Stimulated activated CD8-positive, alpha-beta memory T cell treated with anti-CD3 and anti-CD28 coated beads, Interleukin-7, amount 100 ng/mL, for 24 hours (primary cell): Measurements from ENCODE around the gene SPATA2L.
A peak's percentile ranks its signal among the peaks of the same experiment; 100 is the strongest.
"Not testable (repeated sequence)": the region's sequence is repeated elsewhere in the genome, so short reads cannot be mapped to it uniquely, and the experiment has no call there.

ENCODE experiments used
- DNase-seq: peaks from one replicate; pipeline ENCODE4 v3.0.0-alpha.2; 2020; ENCODE audit warnings: low read depth

The SPATA2L gene

DNA sequence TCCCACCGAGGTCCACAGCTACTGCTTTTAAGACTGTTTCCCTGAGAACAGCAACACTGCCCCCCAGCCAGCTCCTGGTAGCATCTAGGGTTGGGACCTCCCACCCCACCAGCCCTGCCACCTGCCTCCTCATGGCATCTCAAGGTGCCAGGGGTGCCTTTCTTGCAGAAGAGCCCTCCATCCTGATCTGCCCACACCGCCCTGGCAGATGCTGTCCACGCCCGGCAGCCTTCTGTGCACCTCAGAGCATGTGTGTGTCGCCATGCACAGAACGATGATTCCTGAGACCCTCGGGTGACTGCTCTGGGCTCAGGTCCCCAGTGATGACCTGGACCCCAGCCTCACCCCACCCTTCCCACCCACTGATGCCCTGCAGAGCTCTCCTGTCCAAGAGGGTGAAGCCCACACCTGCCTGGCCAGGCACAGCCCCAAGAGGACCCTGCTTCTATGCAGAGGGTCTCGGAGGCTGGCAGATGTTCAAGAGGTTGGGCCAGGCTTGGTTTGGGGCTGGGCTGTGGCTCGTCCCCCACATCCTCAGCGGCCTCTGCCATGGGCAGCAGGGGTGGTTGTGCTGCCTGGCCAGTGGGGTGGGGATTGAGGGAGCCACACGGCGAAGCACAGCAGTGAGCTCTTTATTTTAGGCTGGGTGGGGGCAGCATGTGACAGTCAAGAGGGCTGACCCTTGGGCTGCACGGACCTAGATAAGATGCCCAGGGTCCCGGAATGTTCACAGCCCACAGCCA lies 5.2 kb upstream of the SPATA2L start:
- DNase-seq: no peak

DNA sequence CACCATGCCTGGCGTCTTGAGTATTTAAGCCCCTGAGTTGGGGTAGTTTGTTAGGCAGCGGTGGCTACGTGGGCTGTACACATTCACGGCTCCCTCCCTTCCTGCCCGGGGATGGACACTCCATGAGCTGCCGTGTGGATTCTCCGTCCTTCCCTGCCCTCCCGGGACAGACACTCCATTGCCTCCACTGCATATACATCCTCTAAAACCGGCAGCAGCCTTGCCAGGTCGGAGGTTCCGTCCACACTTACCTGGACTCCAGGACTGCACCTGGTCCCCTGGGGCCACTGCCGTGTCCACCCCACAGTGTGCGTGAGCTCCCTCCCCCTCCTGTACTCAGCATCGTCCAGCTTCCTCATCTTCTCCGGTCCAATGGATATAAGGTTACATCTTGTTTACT lies 3.5 kb upstream of the SPATA2L start:
- DNase-seq: no peak

DNA sequence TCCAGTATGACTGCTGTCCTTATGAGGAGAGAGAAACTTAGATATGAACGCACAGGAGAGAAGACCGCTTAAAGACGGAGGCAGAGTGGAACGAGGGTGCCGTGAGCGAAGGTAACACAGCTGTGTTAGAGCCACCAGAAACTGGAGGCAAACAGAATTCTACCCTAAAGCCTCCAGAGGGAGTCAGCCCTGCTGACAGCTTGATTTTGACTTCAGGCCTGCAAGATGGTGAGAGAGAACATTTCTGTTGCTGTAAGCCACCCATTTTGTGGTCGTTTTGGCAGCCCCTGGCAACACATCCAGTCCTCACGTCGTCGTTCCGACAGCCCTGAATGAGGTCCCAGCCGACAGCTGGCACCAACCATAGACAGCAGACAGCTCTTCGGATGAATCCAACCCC lies 2.8 kb upstream of the SPATA2L start:
- no peak for DNase-seq

DNA sequence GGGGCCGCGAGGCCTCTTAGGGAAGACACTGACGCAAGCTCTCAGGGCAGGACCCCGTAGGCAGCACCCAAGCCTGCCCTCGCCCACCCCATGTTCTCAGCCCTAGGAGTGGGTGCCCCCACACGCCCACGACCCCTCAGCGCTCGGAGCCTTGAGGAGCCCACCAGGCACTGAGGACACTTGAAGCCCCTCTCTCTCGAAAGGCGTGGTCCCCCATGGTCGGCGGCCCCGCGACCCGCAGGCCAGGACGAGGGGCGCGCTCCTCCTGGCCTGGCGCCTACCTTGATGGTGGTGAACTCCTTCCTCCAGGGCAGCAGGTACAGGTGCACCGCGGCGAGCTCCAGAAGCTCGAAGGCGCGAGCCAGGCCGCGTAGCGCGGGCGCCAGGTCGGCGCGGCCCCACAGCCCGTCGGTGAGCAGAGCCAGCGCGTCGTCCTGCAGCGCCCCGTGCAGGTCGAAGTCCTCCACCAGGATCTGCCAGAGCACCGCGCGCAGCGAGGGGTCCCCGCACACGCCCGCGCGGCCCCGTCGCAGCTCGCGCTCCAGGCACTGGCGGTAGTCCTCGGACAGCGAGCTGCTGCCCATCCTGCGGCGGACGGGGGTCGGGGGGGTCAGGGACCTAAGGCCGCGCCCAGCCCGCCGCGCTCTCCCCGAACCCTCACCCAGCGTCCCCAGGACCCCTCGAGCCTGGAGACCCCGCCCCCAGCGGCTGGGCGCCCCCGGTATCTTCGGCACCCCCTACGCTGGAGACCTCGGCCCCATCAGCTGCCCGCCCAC lies 668 bp downstream of the SPATA2L start:
- no peak for DNase-seq

DNA sequence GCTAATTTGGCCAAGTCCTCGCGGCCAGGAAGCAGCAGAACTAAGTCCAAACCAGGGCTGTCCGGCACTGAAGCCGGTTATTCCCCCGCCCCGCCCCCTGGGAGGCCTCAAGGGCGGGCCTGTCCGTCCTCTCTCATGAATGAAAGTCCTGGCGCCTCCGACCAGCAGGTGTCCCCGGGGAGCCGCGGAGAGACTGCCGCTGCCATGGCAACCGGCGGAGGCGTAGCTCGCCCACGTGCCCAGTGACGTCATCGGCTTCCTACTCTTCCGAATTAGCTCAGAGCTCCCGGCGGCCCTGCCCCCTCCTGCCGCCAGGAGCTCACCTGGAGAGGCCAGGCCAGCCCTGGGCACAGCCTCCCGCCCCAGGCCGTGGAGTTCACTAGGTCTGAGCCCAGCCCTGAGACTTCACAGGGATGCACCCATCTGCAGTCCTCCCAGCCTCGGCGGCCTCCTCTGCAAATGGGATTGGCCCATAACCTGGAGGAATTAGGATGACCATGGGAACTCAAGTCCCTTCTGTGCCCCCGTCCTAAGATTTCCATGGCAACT lies 1.3 kb downstream of the SPATA2L start:
- DNase-seq: peak; percentile 94

DNA sequence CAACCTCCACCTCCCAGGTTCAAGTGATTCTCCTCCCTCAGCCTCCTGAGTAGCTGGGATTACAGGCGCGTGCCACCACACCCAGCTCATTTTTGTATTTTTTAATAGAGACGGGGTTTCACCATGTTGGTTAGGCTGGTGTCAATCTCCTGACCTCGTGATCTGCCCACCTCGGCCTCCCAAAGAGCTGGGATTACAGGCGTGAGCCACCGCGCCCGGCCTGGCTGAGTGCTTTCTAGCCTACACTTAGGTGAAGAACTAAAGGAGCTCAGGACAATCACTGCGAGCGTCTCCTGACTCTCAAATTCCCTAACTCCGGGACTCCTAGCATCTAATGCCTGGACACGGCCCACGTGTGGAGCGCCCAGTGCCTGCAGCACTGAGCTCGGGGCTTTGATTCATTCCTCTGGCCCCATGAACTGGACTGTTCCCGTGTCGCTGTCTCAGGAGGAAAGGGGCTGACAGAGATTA lies 1.8 kb downstream of the SPATA2L start:
- DNase-seq: not testable (repeated sequence)

DNA sequence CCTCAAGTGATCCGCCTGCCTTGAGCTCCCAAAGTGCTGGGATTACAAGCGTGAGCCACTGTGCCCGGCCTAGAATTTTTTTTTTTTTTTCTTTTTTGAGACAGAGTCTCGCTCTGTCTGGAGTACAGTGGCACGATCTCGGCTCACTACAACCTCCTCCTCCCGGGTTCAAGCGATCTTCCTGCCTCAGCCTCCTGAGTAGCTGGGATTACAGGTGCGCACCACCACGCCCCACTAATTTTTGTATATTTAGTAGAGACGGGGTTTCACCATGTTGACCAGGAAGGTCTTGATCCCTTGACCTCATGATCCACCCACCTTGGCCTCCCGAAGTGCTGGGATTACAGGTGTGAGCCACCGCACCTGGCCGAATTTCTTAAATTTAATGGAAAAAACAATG lies 2.8 kb downstream of the SPATA2L start:
- not testable (repeated sequence) for DNase-seq

DNA sequence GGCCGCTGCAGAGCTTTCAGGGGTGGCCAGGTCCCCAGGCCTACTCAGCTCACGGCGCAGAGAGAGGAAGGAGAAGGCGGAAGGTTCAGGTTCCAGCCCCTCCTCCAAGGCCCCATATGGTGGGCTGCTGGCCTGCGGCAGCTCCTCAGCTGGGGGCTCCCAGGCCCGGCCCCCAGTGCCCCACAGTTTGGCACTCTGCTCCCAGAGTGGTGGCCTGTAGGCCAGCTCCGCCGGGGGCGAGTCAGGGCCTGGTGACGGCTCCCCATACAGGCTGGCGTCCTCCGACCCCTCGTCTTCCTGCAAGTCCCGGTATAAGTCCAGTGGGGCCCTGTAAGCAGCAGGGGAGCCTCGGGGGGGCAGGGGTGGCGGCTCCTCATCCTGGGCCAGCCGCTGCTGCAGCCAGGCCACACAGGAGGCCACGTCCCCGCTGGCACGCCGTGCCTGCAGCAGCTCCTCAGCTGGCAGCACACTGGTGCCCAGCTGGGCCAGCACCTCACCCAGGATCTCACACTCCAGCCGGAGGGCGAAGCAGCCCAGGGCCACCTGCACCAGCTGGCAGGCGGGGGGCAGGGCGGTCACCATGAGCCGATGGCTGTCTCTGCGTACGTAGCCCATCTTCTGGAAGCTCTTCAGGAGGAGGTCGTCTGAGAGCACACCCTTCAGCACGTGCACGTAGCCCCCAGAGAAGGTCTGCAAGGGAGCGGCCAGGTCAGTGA lies 3.7 kb downstream of the SPATA2L start:
- no peak for DNase-seq

DNA sequence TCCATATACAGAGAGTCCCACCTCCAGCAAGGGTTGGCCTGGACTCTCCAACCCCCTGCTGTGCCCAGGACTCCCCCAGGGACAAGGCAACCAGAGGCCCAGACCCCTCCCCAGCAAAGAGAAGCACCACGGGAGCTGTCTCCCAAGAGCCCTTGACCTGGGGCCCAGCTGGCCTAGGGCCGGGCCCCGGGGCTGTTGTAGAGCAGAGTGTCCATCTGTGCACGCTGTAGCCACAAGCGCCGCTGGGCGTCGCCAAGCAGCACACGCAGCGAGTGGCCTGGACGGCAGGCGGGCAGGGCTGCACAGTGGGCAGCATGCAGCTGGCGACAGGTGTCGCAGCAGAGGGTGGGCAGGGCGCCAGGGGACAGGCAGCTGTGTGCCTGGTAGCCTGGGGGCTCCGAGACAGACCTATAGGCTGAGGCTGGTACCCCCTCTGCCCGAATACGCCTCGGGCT lies 4.3 kb downstream of the SPATA2L start:
- no peak for DNase-seq

DNA sequence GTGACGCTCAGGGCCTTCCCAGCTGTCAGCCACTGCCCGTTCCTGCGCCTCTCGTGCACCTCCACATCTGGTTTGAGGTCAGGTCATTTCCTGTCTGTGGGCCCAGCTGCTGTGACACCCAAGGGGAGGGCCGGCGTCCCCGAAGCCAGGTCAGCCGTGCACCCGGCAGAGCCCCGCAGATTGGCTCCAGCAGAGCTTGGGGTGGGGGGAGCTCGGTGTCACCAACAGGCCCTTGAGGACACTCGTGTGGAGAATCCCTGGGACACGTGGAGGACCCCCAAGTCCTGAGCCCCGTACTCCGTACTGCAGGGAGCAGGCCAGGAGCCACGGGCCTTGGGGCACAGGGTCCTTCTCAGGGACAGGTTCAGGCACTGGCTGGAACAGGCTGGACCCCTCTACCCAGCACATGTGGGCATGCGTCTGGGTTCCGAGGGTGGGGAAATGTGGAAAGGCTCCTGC lies 4.8 kb downstream of the SPATA2L start:
- no peak for DNase-seq

DNA sequence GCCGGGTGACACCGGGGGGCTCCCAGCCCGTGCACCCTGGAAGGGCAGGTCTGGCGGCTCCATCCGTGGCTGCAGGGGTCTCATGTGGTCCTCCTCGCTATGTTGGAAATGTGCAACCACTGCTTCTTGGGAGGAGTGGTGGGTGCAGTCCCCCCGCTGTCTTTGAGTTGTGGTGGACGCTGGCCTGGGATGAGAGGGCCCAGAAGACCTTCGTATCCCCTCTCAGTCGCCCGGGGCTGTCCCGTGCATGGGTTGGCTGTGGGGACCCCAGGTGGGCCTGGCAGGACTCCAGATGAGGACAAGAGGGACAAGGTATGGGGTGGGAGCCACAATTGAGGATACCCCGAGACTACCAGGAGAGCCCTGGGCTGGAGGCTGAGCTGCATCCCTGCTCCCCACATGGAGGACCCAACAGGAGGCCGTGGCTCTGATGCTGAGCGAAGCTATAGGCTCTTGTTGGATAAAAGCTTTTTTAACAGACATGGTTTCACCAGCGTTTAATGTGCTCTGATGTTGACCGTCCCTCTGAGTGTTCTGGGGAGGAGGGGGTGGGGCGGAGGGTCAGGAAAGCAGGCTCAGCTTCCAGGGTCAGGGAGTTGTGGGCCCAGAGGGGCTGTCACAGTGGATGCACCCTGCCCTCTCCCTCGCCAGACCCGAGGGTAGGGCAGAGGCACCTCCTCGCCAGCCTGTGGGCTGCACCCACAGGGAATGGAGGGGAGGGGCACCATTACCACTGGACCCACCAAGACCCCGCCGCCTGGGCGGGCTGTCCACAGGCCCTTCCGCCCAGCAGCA lies 5.4 kb downstream of the SPATA2L start:
- no peak for DNase-seq

DNA sequence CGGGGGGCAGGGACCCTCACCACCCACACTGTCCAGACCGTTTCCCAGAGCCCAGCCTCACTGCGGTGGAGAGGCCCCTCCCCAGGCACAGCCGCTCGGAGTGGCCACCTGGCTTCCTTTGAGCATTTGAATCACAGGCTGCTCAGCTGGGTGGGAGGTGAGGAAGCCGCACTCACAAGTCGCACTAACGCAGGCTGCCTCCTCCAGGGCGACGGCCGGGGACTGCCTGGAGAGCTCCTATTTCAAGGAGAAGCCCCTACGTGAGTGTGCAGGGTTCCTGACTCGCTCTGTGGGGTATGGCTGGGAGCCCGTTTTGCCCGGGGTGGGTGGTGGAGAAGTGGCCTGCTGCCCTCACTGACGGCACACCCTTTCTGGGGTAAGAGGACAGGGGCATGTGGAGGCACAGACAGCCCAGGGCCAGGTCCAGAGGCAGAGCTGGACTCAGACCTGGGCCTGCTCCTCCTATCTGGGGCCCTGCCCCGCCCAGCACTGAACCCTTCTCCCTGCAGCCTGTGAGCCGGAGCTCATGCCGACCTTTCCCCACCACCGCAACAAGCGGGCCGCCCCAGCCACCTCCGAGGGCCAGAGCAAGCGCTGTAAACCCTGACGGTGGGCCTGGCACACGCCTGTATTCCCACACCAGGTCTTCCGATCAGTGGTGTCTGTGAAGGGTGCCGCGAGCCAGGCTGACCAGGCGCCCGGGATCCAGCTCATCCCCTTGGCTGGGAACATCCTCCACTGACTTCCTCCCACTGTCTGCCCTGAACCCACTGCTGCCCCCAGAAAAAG lies 6.2 kb downstream of the SPATA2L start:
- no peak for DNase-seq

DNA sequence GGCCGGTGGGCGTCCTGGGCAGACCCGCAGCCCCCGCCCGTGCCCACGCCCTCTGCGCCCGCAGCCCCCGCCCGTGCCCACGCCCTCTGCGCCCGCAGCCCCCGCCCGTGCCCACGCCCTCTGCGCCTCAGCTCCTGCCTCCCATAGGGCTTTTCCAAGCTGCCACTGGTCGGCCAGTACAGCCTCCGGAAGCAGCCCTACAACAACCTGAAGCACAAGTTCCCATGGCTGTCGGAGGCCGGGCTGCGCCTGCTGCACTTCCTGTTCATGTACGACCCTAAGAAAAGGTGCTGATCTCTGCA lies 6.8 kb downstream of the SPATA2L start:
- not testable (repeated sequence) for DNase-seq

DNA sequence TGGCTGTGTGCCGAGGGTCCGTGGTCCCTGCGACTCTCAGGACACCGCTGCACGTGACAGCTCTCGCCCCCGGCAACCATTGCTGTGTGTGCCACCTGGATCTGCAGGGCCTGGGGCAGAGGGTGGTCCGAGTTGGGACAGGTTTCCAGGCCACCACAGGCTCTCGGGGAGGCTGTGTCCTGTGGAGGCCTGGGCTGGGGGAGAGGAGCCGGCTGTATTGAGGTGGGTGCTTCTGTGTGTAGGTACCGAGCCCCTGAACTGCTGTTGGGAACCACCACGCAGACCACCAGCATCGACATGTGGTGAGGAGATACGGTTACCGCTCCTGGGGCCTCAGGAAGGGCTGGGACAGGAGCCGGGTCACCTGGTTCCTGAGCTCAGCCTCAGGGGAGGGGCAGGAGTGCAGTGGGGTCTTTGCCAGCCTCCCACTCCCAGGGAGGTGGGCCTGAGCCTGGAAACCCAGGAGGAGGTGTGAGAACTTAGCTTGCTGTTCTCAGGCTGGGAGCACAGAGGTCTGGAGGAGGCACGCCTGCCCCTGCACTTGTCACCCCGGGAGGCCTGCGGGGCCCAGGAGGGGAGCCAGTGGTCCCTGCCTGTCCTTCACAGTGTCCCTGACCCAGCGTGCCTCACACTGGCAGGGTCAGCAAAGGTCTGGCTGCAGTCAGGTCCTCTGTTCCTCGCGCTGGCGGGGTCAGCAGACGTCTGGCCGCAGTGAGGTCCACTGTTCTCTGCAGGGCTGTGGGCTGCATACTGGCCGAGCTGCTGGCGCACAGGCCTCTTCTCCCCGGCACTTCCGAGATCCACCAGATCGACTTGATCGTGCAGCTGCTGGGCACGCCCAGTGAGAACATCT lies 7.3 kb downstream of the SPATA2L start:
- no peak for DNase-seq

DNA sequence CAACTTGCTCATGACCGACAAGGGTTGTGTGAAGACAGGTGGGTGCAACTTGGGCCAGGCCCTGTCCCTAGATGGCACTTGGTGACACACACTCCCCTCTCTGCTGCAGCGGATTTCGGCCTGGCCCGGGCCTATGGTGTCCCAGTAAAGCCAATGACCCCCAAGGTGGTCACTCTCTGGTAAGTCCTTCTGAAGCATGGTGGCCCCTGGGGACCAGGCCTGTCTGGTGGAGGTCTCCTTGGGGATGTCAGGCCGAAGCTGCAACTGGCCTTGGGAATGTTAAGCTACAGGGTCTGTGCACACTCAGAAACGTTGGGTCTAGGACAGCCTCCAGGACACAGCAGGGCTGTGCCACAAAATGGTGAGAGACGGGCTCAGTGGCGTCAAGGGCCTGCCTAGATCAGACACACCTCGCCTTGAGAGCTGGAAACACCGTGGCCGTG lies 8.2 kb downstream of the SPATA2L start:
- DNase-seq: no peak

DNA sequence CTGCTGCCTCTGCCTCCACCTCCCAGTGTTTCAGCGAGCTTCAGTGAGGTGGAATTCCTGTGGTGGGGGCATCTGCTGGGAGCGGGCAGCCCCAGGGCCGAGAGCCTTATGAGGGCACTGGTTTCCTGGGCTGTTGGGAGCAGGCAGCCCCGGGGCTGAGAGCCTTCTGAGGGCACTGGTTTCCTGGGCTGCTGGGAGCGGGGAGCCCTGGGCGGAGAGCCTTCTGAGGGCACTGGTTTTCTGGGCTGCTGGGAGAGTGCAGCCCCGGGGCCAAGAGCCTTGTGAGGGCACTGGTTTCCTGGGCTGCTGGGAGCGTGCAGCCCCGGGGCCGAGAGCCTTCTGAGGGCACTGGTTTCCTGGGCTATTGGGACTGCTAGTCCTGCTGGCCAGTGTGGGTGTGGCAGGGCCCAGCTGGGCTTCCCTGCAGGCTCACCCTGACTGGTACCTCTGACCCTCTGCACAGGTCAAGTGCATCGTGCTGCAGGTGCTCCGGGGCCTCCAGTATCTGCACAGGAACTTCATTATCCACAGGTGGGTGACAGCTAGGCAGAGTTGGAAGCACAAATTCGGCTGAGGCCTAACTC lies 9.4 kb downstream of the SPATA2L start:
- DNase-seq: no peak

DNA sequence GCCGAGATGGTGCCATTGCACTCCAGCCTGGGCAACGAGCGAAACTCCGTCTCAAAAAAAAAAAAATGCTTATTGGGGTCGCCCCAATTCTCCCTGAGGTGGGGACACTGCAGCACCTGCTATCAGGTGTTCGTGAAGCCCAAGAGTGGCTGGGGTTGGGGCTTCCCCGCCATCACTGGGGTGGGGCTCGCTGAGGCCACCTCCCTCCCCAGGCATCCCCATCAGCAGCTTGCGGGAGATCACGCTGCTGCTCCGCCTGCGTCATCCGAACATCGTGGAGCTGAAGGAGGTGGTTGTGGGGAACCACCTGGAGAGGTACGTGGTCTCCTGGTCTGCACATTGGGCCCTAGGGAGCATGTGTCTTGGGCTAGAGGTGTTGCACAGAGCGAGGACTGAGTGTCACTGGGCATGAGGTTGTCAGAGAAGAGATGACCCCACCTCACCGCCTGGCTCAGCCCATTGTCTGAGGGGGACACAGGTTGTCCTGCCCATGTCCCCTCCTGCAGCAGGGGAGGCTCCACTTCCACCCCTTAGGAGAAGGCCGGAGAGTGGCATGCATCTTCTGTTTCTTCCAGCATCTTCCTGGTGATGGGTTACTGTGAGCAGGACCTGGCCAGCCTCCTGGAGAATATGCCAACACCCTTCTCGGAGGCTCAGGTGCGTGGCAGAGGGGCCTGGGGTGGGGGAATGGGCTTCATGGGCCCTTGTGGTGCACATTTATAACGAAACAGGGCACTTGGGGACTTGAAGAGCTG lies 10.1 kb downstream of the SPATA2L start:
- no peak for DNase-seq

DNA sequence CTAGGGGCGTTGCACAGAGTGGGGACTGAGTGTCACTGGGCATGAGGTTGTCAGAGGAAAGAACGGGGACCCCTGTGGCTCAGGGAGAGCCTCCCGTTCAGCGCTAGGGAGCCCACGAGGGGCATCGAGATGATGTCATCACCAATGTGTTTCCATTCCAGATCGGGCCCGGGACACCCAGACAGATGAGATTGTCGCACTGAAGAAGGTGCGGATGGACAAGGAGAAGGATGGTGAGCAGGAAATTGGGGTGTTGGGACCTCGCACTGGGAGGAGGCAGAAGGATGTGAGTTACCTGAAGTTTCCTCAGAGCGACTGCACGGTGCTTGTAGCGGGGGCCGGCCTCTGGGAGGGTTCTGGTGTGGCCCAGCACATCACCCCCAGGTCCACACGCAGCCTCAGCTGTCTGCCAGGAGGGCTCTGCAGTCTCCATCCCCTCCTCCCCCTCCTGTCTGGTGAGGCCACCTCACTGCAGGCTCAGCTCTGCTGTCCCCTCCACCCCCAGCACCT lies 11.1 kb downstream of the SPATA2L start:
- no peak for DNase-seq
